Thyroid gland (tissue), 4 donors: ENCODE results near the gene TSPAN9. TPM values are rescaled to one million over a fixed set of nuclear protein-coding genes. Genes with fewer than 3 reads are reported as not detected.

Experiments
- DNase-seq, 2 donors: peaks; one replicate each; pipeline ENCODE4 v3.0.0-alpha.2; 2019
- H3K27ac ChIP-seq, 3 donors: fragments of 200-600 bp; sonication (generic); 1 replicate in 2 of 3; 2 replicates in 1 of 3; pipeline ENCODE4 v1.5.1; 2016 to 2019; ENCODE audit warnings: mild to moderate bottlenecking in 1 of 3, moderate library complexity in 1 of 3
- H3K27me3 ChIP-seq: fragments of 200-600 bp; sonication (generic); one replicate; pipeline ENCODE4 v1.5.1; 2019
- H3K36me3 ChIP-seq, 2 donors: fragments of 200-600 bp; sonication (generic); one replicate each; pipeline ENCODE4 v1.5.1; 2016 to 2019
- H3K4me1 ChIP-seq, 2 donors: fragments of 200-600 bp; sonication (generic); one replicate each; pipeline ENCODE4 v1.5.1; 2017 to 2019
- H3K4me3 ChIP-seq, 3 donors: fragments of 200-600 bp; sonication (generic); replicated peaks in 1 of 3; 1 replicate in 2 of 3; 2 replicates in 1 of 3; pipeline ENCODE4 v1.5.1; 2016; ENCODE audit warnings: mild to moderate bottlenecking in 1 of 3
- H3K9me3 ChIP-seq: fragments of 200-600 bp; sonication (generic); one replicate; pipeline ENCODE4 v1.5.1; 2017
- CTCF ChIP-seq, 6 experiments: fragments of 200-600 bp in 3 of 6; fragments of 450-650 bp in 3 of 6; sonication (generic) in 3 of 6; IDR thresholded peaks; one replicate each; pipeline ENCODE4 v1.5.1; 2016 to 2019; ENCODE audit warnings: antibody characterized with exemption in 6 of 6, mild to moderate bottlenecking in 2 of 6, inconsistent platforms in 1 of 6, moderate library complexity in 1 of 6
- POLR2A ChIP-seq, 2 donors: fragments of 450-650 bp; IDR thresholded peaks; one replicate each; pipeline ENCODE4 v1.6.1; 2017; ENCODE audit warnings: antibody characterized with exemption in 2 of 2, mild to moderate bottlenecking in 2 of 2, moderate library complexity in 1 of 2
- WGBS, 2 donors: methylation state at CpG; one replicate each; pipeline ENCODE4 v1.1.5; 2017; 5-methylcytosine and 5-hydroxymethylcytosine counted together
- intact Hi-C: fragments of 100-400 bp; cut with DNase I; formaldehyde crosslinking; loops from one replicate; pipeline ENCODE4 v1.15.1; 2023
- total RNA-seq, 4 donors: library from RNA; depleted of rRNA; stranded (reverse); fragments of >200 nt; gene quantifications; one replicate each; pipeline ENCODE4 v1.2.3, GENCODE V29; 2016

The TSPAN9 gene
- total RNA-seq, 4 donors from 2014 or later: 26.9 to 47.5 (median 33.2) TPM

- Histone ChIP-seq H3K4me3 (no peak overlapping the region), H3K27me3 (no peaks in the 10 kb centered on the region), H3K36me3 (no peaks in the 10 kb centered on the region), H3K27ac (no peak overlapping the region), H3K4me1 (no peaks in the 10 kb centered on the region), H3K9me3 (no peaks in the 10 kb centered on the region)
- intact Hi-C loops: no loop called here
- DNase-seq: no peak
- TF ChIP-seq POLR2A (IDR thresholded peaks at IDR 0.05) (no peak), CTCF (IDR thresholded peaks at IDR 0.05) (no peak)
- WGBS, 2 donors: 89 to 91% methylated on average over 16 of the region's 16 CpGs
Measured at GRCh38 chr12:3236345-3237187, 159.4 kb downstream of the TSPAN9 start.

DNA sequence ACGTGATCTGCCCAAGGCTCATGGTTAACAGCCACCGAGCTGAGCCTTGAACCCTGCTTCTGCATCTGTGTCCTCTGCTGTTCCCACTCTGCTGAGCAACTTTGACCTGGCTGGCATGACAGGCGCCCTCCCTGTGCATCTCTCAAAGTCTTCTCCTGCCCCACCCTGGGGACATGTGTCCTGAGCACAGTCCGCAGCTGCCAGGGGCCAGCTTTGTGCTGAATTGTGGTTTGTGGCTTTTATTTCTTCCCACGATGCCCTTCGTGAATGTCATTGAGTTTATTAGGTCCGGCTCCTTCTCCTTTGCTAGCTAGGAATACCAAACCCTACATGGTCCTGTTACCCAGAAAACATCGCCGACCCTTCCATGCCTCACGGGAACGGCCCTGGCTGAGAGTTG is 161.0 kb downstream of the TSPAN9 start:
- Histone ChIP-seq H3K9me3 (no peaks in the 10 kb centered on the region), H3K27ac (no peak overlapping the region), H3K4me3 (no peak overlapping the region), H3K27me3 (no peaks in the 10 kb centered on the region), H3K4me1 (no peaks in the 10 kb centered on the region), H3K36me3 (no peaks in the 10 kb centered on the region)
- DNase-seq: no peak
- intact Hi-C loops: no loop called here
- no peak for TF ChIP-seq CTCF (IDR thresholded peaks at IDR 0.05)
- TF ChIP-seq POLR2A (IDR thresholded peaks at IDR 0.05): no peak
- 96% methylated on average over 11 of the region's 11 CpGs for WGBS, 2 donors

DNA sequence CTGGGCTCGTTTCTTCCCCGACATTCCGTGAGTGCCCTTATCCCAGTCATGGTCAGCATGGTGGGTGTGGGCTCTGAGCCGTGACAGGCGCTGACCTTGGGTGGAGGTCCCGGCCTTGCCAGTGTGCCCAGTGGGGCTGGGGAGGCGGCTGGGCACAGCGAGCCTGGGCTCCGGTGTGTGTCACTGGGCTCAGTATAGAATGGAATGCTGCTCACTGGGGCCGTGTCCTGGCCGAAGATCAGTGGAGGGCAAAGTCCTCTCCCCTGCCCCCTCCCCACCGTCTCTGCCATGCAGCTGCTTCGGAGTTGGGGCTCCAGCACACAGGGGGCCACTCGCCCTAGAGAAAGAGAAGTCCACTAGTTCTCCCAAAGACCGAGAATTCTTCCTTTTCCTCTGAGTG is 164.4 kb downstream of the TSPAN9 start:
- DNase-seq: no peak
- 76 to 85% methylated on average over 12 to 14 of the region's 15 CpGs for WGBS, 2 donors
- H3K9me3 ChIP-seq: no peaks in the 10 kb centered on the region
- no peaks in the 10 kb centered on the region for H3K27me3 ChIP-seq
- TF ChIP-seq POLR2A (IDR thresholded peaks at IDR 0.05) (no peak), CTCF (IDR thresholded peaks at IDR 0.05) (no peak)
- H3K36me3 ChIP-seq: no peaks in the 10 kb centered on the region
- no peaks in the 10 kb centered on the region for H3K4me1 ChIP-seq
- intact Hi-C loops: no loop called here
- no peak overlapping the region for H3K4me3 ChIP-seq
- no peak overlapping the region for H3K27ac ChIP-seq

DNA sequence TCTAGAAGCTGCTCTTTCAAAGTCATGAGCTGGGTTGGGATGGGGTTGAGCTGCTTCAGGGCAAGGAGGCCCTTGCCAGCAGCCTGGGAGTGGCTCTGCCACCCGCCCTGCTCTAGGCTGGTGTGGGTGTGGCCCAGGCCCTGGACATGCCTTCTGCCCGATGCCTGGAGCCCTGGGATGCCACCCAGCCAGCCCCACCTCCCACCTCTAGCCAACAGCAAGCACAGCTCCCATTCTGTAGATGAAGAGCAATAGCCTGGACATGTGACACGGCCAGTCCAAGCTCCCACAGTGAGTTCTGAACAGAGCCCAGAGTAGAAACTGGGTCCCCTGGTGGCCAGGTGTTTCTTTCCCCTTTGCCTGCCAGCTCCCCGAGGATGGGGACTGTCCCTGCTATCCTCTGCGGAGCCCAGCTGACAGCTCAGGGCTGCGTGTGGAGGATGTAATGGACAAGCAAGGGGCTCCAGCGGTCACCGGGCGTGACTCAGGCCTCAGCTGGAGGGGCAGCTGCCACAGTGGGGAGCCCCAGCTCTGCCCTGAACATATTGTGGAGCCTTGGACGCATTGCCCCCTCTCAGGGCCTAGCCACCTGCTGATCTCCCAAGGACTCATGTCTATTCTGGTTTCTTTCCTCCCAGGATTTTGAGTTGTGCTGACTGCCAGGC is 165.2 kb downstream of the TSPAN9 start:
- 87 to 91% methylated on average over 4 to 10 of the region's 10 CpGs for WGBS, 2 donors

More for the DNA sequence above, 165.2 kb downstream of the TSPAN9 start:
- no peaks in the 10 kb centered on the region for H3K36me3 ChIP-seq
- H3K4me3 ChIP-seq: no peak overlapping the region
- no peaks in the 10 kb centered on the region for H3K27me3 ChIP-seq
- H3K4me1 ChIP-seq: no peaks in the 10 kb centered on the region
- no peak overlapping the region for H3K27ac ChIP-seq
- TF ChIP-seq CTCF (IDR thresholded peaks at IDR 0.05) (no peak), POLR2A (IDR thresholded peaks at IDR 0.05) (no peak)
- intact Hi-C loops: no loop called here
- DNase-seq: no peak
- H3K9me3 ChIP-seq: no peaks in the 10 kb centered on the region
